ENCODE results near the gene PHLPP1. TPM values are rescaled to one million over a fixed set of nuclear protein-coding genes. Genes with fewer than 3 reads are reported as not detected.

PHLPP1 gene
- polyA plus RNA-seq, 2 of the 4 experiments (the other 2 are of a cell fraction) = 6.5 to 12.1 TPM

DNA sequence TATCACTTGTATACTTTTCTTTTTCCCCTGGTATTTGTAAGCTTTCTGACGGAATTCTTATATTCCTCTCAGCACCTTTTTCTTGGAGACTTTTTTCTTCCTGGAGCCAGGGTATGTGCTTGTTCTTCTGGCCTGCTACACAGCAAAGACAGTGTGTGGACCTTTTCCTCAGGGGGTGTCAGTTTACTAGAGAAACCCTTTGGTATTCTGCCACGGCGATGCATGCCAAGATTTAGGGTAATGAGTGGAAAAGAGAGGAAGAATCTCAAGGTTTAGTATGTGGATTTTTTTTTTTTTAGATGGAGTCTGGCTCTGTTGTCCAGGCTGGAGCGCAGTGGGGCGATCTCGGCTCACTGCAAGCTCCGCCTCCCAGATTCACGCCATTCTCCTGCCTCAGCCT is 152.2 kb downstream of the PHLPP1 start:
- no peak overlapping the region for H3K27ac ChIP-seq
- ATAC-seq (no peak), DNase-seq (ENCODE audit: low read depth in 1 of 2, low spot score in 1 of 2) (no peak), FAIRE-seq (no peak)
- WGBS (ENCODE audit: missing lambda C conversion rate) = 96% methylated on average over 8 of the region's 8 CpGs
- H3K9me3 ChIP-seq = no peaks in the 10 kb centered on the region
- no peak overlapping the region for H3K4me2 ChIP-seq
- H3K4me1 ChIP-seq = peaks cover 12% of the 10 kb centered on the region
- CTCF ChIA-PET = interaction anchor here (1.4 kb wide), 1 partner anchor 91 kb away, joined by 3 read pairs; no protein-coding TSS in a partner anchor
- TF ChIP-seq CHD4 (IDR thresholded peaks at IDR 0.05; ENCODE audit: borderline replicate concordance) = no peak
- TF ChIP-seq, protein P1, sequence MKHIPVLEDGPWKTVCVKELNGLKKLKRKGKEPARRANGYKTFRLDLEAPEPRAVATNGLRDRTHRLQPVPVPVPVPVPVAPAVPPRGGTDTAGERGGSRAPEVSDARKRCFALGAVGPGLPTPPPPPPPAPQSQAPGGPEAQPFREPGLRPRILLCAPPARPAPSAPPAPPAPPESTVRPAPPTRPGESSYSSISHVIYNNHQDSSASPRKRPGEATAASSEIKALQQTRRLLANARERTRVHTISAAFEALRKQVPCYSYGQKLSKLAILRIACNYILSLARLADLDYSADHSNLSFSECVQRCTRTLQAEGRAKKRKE (CRISPR knock-in tag; IDR thresholded peaks at IDR 0.05; ENCODE audit: low read depth) = no peak
- no peak for TF ChIP-seq HEYL (CRISPR knock-in tag; IDR thresholded peaks at IDR 0.05)
- no peak for TF ChIP-seq CBX8 (IDR thresholded peaks at IDR 0.05)
- no peak for TF ChIP-seq BHLHE40 (IDR thresholded peaks at IDR 0.05; ENCODE audit: low read depth, low read length)
- POLR2A ChIA-PET = no interaction called here
- no peak overlapping the region for H3K4me3 ChIP-seq

GRCh38 chr18:62868645-62869044 is 153.3 kb downstream of the PHLPP1 start:
- ATAC-seq (no peak), DNase-seq (ENCODE audit: low read depth in 1 of 2, low spot score in 1 of 2) (no peak), FAIRE-seq (no peak)
- Histone ChIP-seq H3K4me1 (peaks cover 12% of the 10 kb centered on the region), H3K27ac (no peak overlapping the region), H3K4me2 (no peak overlapping the region), H3K4me3 (no peak overlapping the region), H3K9me3 (no peaks in the 10 kb centered on the region)
- POLR2A ChIA-PET = no interaction called here
- no peak for TF ChIP-seq ZFP36 (IDR thresholded peaks at IDR 0.05; ENCODE audit: borderline replicate concordance, partially characterized antibody)
- no peak for TF ChIP-seq ELK1 (IDR thresholded peaks at IDR 0.05; ENCODE audit: low read depth, low read length)
- no peak for TF ChIP-seq PHF8 (IDR thresholded peaks at IDR 0.05; ENCODE audit: borderline replicate concordance, low read depth)
- no peak for TF ChIP-seq POLR2AphosphoS2 (conservative IDR thresholded peaks at IDR 0.05; ENCODE audit: low read length)
- TF ChIP-seq EP300 (IDR thresholded peaks at IDR 0.05) = no peak
- TF ChIP-seq USF2 (IDR thresholded peaks at IDR 0.05) = no peak
- no peak for TF ChIP-seq HOXA7 (CRISPR knock-in tag; IDR thresholded peaks at IDR 0.05)
- TF ChIP-seq, protein P1 (CRISPR knock-in tag; IDR thresholded peaks at IDR 0.05; ENCODE audit: low read depth) = no peak
- no peak for TF ChIP-seq ZNF302 (CRISPR knock-in tag; IDR thresholded peaks at IDR 0.05)
- TF ChIP-seq SMC3 (IDR thresholded peaks at IDR 0.05) = no peak
- CTCF ChIA-PET = no interaction called here

GRCh38 chr18:62870643-62871042 is 155.3 kb downstream of the PHLPP1 start:
- FAIRE-seq = no peak
- no peak for TF ChIP-seq FOSB (CRISPR knock-in tag; IDR thresholded peaks at IDR 0.05)
- TF ChIP-seq RNF2 (IDR thresholded peaks at IDR 0.05; ENCODE audit: borderline replicate concordance, low read depth) = no peak
- Histone ChIP-seq H3K4me2 (no peak overlapping the region), H3K4me3 (no peak overlapping the region), H3K9me3 (no peaks in the 10 kb centered on the region), H3K4me1 (peaks cover 28% of the 10 kb centered on the region), H3K27ac (no peak overlapping the region)
- no peak for ATAC-seq
- POLR2A ChIA-PET = no interaction called here
- CTCF ChIA-PET = no interaction called here
- DNase-seq (ENCODE audit: low read depth in 1 of 2, low spot score in 1 of 2) = no peak

DNA sequence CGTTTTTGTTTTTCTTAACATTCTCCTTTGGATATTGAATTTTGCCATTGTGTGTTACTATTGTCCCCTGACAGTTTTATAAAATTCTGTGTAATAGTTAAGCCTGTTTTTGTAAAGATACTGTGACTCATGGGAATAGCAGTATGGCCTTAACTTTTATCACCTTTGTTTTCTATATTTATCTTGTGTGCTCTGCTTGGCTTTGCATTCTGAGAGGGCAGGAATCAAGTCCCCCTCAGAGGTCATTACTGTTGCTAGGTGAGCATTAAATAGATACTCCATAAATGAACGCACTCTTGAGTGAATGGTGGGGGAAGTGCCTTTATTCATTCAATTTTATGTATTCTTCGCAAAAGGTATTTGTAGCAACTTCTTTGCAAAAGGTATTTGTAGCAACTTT is 160.0 kb downstream of the PHLPP1 start:
- FAIRE-seq (no peak), DNase-seq (ENCODE audit: low read depth in 1 of 2, low spot score in 1 of 2) (no peak), ATAC-seq (no peak)
- Histone ChIP-seq H3K4me3 (no peak overlapping the region), H3K4me2 (peak overlapping the region; percentile 68; the same call in 1 of the 3 replicates), H3K27ac (peak overlapping the region; percentile 25 to 68; a peak in 3 of 6 replicates), H3K4me1 (peaks cover 63% of the 10 kb centered on the region), H3K9me3 (no peaks in the 10 kb centered on the region)
- POLR2A ChIA-PET = no interaction called here
- CTCF ChIA-PET = no interaction called here
- TF ChIP-seq BHLHE40 (IDR thresholded peaks at IDR 0.05; ENCODE audit: low read depth, low read length) (no peak), USF2 (IDR thresholded peaks at IDR 0.05) (no peak), RCOR1 (IDR thresholded peaks at IDR 0.05; ENCODE audit: low read depth, low read length) (no peak), HOXB5 (CRISPR knock-in tag; IDR thresholded peaks at IDR 0.05) (no peak)
- 68% methylated on average over 3 of the region's 3 CpGs for WGBS (ENCODE audit: missing lambda C conversion rate)
